Chondrocyte (in vitro differentiated cells): ENCODE data around the gene MRPL9. TPM values are rescaled to one million over a fixed set of nuclear protein-coding genes. Genes with fewer than 3 reads are reported as not detected.
"Not testable (repeated sequence)": the region's sequence is repeated elsewhere in the genome, so short reads cannot be mapped to it uniquely, and the experiment has no call there.

ENCODE experiments used
- DNase-seq: peaks from one replicate; pipeline ENCODE4 v3.0.0; 2021; ENCODE audit warnings: mixed read lengths, low spot score
- H3K27ac Mint-ChIP-seq: one replicate; pipeline ENCODE4 v1.8.0; 2021; ENCODE audit warnings: mild to moderate bottlenecking, moderate library complexity, mixed read lengths; ENCODE audit not compliant: unreplicated experiment
- H3K27me3 Mint-ChIP-seq: 2 replicates; pipeline ENCODE4 v1.8.0; 2021; ENCODE audit warnings: low read depth, mixed read lengths
- H3K36me3 Mint-ChIP-seq: 2 replicates; pipeline ENCODE4 v1.8.0; 2021; ENCODE audit warnings: low read depth, mixed read lengths
- H3K4me1 Mint-ChIP-seq: 2 replicates; pipeline ENCODE4 v1.8.0; 2021; ENCODE audit warnings: low read depth, mild to moderate bottlenecking, mixed read lengths
- H3K4me3 Mint-ChIP-seq: one replicate; pipeline ENCODE4 v1.8.0; 2021; ENCODE audit warnings: mild to moderate bottlenecking, moderate library complexity, mixed read lengths; ENCODE audit not compliant: unreplicated experiment
- H3K9me3 Mint-ChIP-seq: 2 replicates; pipeline ENCODE4 v1.8.0; 2021; ENCODE audit warnings: low read depth, mixed read lengths
- total RNA-seq: library from RNA; stranded (reverse); gene quantifications from 3 replicates; pipeline ENCODE4 v1.2.1, GENCODE V29; 2021
- TF ChIP-seq, protein P1 (sequence below): fragments of 200-600 bp; sonication (generic); IDR thresholded peaks from 2 replicates; pipeline ENCODE4 v1.5.0; 2021; ENCODE audit warnings: antibody characterized with exemption, mild to moderate bottlenecking, moderate library complexity

Gene MRPL9
- total RNA-seq, 1 donor from 2014 or later, result 58.2 TPM

DNA sequence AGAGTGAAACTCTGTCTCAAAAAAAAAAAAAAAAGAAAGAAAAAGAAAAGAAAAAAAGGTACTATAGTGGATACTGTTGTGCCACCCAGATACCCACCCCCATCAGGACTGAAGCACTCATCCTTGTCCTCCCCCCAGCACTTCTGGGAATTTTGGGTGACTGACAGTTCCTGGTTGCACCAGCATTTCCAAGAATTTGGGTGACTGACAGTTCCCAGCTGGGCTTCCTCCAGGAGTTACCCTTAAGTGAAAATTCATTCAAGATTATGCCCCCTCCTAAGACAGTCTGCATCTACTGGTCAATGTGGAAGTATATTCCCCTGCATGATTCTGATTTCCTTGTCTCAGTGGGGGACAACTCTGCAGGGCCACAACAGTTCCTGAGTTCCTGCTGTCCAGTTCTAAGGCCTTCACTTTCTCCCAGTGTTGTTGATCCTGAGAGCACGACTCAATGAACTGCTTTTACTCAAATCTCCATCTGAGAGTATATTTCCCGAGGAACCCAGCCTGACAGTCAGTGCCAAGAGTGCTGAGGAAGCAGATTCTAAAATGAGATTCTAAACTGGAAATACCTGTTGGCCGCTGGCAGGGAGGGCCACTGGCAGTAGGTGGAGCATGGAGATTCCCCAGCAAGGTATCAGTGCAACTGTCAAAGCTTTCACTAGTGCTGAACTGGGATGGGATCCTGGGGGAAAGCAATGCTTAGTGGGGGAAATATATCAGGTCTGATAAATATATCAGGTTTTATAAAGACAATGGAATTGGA lies 23.5 kb downstream of the MRPL9 start:
- H3K27ac Mint-ChIP-seq, result no peak overlapping the region
- H3K4me1 Mint-ChIP-seq, result peaks cover 5% of the 10 kb centered on the region
- TF ChIP-seq, protein P1, sequence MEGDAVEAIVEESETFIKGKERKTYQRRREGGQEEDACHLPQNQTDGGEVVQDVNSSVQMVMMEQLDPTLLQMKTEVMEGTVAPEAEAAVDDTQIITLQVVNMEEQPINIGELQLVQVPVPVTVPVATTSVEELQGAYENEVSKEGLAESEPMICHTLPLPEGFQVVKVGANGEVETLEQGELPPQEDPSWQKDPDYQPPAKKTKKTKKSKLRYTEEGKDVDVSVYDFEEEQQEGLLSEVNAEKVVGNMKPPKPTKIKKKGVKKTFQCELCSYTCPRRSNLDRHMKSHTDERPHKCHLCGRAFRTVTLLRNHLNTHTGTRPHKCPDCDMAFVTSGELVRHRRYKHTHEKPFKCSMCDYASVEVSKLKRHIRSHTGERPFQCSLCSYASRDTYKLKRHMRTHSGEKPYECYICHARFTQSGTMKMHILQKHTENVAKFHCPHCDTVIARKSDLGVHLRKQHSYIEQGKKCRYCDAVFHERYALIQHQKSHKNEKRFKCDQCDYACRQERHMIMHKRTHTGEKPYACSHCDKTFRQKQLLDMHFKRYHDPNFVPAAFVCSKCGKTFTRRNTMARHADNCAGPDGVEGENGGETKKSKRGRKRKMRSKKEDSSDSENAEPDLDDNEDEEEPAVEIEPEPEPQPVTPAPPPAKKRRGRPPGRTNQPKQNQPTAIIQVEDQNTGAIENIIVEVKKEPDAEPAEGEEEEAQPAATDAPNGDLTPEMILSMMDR, result no peak
- H3K9me3 Mint-ChIP-seq, result peaks cover 6% of the 10 kb centered on the region
- no peak for DNase-seq
- no peaks in the 10 kb centered on the region for H3K36me3 Mint-ChIP-seq
- H3K4me3 Mint-ChIP-seq, result no peak overlapping the region
- H3K27me3 Mint-ChIP-seq, result peaks cover 25% of the 10 kb centered on the region

DNA sequence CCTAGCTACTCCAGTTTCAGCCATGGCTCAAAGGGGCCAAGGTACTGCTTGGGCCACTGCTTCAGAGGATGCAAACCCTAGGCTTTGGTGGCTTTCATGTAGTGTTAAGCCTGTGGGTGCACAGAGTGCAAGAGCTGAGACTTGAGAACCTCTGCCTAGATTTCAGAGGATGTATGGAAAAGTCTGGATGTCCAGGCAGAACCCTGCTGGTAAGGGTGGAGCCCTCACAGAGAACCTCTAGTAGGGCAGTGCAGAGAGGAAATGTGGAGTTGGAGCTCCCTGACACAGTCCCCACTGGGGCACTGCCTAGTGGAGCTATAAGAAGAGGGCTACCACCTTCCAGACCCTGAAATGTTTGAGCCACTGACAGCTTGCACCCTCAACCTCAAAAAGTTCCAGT lies 25.8 kb downstream of the MRPL9 start:
- Mint-ChIP-seq H3K4me1 (peaks cover 5% of the 10 kb centered on the region), H3K27me3 (peaks cover 8% of the 10 kb centered on the region), H3K36me3 (no peaks in the 10 kb centered on the region), H3K27ac (no peak overlapping the region), H3K4me3 (no peak overlapping the region), H3K9me3 (peaks cover 6% of the 10 kb centered on the region)
- DNase-seq, result no peak
- TF ChIP-seq, protein P1, result no peak

DNA sequence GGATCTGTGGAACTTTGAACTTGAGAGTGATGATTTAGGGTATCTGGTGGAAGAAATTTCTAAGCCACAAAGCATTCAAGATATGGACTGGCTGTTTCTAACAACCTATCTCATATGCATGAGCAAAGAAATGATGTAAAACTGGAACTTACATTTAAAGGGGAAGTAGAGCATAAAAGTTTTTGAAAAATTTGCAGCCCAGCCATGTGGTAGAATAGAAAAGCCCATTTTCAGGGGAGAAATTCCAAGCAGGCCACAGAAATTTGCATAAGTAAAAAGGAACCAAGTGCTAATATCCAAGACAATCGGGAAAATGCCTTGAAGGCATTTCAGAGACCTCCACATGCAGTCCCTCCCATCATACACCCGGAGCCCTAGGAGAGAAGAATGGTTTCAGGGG lies 26.3 kb downstream of the MRPL9 start:
- peaks cover 6% of the 10 kb centered on the region for H3K27me3 Mint-ChIP-seq
- DNase-seq, result no peak
- no peak overlapping the region for H3K27ac Mint-ChIP-seq
- H3K4me3 Mint-ChIP-seq, result no peak overlapping the region
- H3K4me1 Mint-ChIP-seq, result peaks cover 5% of the 10 kb centered on the region
- H3K9me3 Mint-ChIP-seq, result peaks cover 6% of the 10 kb centered on the region
- H3K36me3 Mint-ChIP-seq, result no peaks in the 10 kb centered on the region
- TF ChIP-seq, protein P1, result no peak

DNA sequence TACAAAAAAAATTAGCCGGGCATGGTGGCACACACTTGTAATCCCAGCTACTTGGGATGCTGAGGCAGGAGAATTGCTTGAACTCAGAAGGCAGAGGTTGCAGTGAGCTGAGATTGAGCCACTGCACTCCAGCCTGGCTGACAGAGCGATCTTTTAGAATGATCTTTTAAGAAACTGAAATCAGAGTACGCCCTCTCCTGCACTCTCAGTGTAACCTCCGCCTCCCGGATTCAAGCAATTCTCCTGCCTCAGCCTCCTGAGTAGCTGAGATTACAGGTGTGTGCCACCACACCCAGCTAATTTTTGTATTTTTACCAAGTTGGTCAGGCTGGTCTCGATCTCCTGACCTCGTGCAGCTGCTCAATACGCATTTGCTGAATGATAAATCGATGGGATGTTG lies 29.3 kb downstream of the MRPL9 start:
- H3K27ac Mint-ChIP-seq, H3K4me1 Mint-ChIP-seq, H3K4me3 Mint-ChIP-seq, H3K27me3 Mint-ChIP-seq, H3K9me3 Mint-ChIP-seq, H3K36me3 Mint-ChIP-seq, DNase-seq: not testable (repeated sequence)

DNA sequence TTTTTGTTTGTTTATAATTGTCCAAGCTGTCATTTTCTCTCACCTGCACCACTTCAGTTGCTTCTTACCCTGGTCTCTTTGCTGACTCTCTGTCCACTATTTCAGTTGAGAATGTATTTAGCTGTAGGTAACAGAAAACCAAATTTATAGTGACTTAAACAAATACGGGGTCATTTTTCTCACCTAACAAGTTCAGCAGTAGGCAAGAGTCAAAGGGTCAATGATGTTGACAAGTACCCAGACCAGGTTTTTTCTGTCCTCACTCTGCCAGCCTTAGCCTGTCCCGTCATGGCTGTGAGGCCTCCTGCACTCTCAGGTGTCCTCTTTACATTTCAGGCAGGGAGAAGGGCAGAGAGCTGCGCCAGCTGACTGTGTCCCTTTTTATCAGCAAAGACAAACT lies 30.2 kb downstream of the MRPL9 start:
- TF ChIP-seq, protein P1, result no peak
- Mint-ChIP-seq H3K4me3 (no peak overlapping the region), H3K27me3 (peaks cover 9% of the 10 kb centered on the region), H3K36me3 (no peaks in the 10 kb centered on the region), H3K27ac (no peak overlapping the region), H3K4me1 (peaks cover 13% of the 10 kb centered on the region), H3K9me3 (peaks cover 5% of the 10 kb centered on the region)
- DNase-seq, result no peak

DNA sequence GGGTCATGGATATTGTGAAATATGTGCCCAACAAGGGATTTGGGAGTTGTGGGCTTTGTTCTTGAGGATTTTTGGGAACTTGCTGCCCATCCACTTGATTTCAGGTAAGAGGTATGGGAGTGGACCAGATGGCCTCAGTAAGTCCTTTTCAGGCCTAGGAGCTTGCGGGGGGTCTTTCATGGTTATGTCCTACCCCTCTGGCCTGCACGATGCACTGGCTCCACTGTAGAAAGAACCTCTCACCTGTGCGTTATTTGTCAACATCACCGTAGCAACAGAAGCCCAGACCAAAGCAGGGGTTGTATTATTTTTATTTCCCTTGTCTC lies 33.4 kb downstream of the MRPL9 start:
- peaks cover 11% of the 10 kb centered on the region for H3K4me1 Mint-ChIP-seq
- TF ChIP-seq, protein P1, result no peak
- no peak overlapping the region for H3K27ac Mint-ChIP-seq
- H3K4me3 Mint-ChIP-seq, result no peak overlapping the region
- H3K27me3 Mint-ChIP-seq, result peaks cover 12% of the 10 kb centered on the region
- H3K9me3 Mint-ChIP-seq, result no peaks in the 10 kb centered on the region
- no peak for DNase-seq
- peaks cover 3% of the 10 kb centered on the region for H3K36me3 Mint-ChIP-seq
